H9 (cell line): ENCODE data around the gene SOCS1. TPM values are rescaled to one million over a fixed set of nuclear protein-coding genes. Genes with fewer than 3 reads are reported as not detected.

Experiments
- DNase-seq: peaks from one replicate; pipeline ENCODE4 v3.0.0-alpha.2; 2017
- H2AFZ ChIP-seq: one replicate; pipeline ENCODE4 v1.6.1; 2013; ENCODE audit warnings: mild to moderate bottlenecking, low read length, control low read depth, moderate library complexity
- H2AK5ac ChIP-seq: 2 replicates; pipeline ENCODE4 v1.6.1; 2013; ENCODE audit warnings: low read length, control low read depth, mixed read lengths; ENCODE audit not compliant: insufficient read length
- H2BK120ac ChIP-seq: one replicate; pipeline ENCODE4 v1.6.1; 2013; ENCODE audit warnings: low read depth, mild to moderate bottlenecking, low read length, control low read depth, inconsistent platforms; ENCODE audit not compliant: poor library complexity, severe bottlenecking
- H2BK12ac ChIP-seq: 2 replicates; pipeline ENCODE4 v1.6.1; 2013; ENCODE audit warnings: low read length, control low read depth, mixed read lengths, low read depth; ENCODE audit not compliant: insufficient read length
- H2BK15ac ChIP-seq: 2 replicates; pipeline ENCODE4 v1.6.1; 2013; ENCODE audit warnings: low read depth, low read length, control low read depth
- H2BK20ac ChIP-seq: one replicate; pipeline ENCODE4 v1.6.1; 2013; ENCODE audit warnings: low read depth, mild to moderate bottlenecking, low read length, control low read depth, inconsistent platforms; ENCODE audit not compliant: poor library complexity, severe bottlenecking
- H2BK5ac ChIP-seq: 2 replicates; pipeline ENCODE4 v1.6.1; 2013; ENCODE audit warnings: low read length, control low read depth, mixed read lengths; ENCODE audit not compliant: insufficient read length
- H3K14ac ChIP-seq: 2 replicates; pipeline ENCODE4 v1.6.1; 2013; ENCODE audit warnings: low read length, control low read depth; ENCODE audit not compliant: insufficient read depth
- H3K18ac ChIP-seq: 2 replicates; pipeline ENCODE4 v1.6.1; 2013; ENCODE audit warnings: low read depth, mild to moderate bottlenecking, mixed read lengths, low read length, control low read depth; ENCODE audit not compliant: insufficient read length
- H3K23ac ChIP-seq: 2 replicates; pipeline ENCODE4 v1.6.1; 2013; ENCODE audit warnings: low read length, control low read depth, mixed read lengths, low read depth; ENCODE audit not compliant: insufficient read length
- H3K23me2 ChIP-seq: 2 replicates; pipeline ENCODE4 v1.6.1; 2013; ENCODE audit warnings: low read depth, mild to moderate bottlenecking, mixed read lengths, low read length, control low read depth; ENCODE audit not compliant: insufficient read length, poor library complexity, severe bottlenecking
- H3K27ac ChIP-seq: 2 replicates; pipeline ENCODE4 v1.5.1; 2013; ENCODE audit warnings: low read length, control low read depth, mixed read lengths, low read depth; ENCODE audit not compliant: insufficient read length
- H3K27me3 ChIP-seq: 2 replicates; pipeline ENCODE4 v1.6.1; 2013; ENCODE audit warnings: low read length, control low read depth, inconsistent platforms; ENCODE audit not compliant: insufficient read depth
- H3K4ac ChIP-seq: 2 replicates; pipeline ENCODE4 v1.6.1; 2013; ENCODE audit warnings: low read depth, mild to moderate bottlenecking, control low read depth, inconsistent platforms, low read length, moderate library complexity
- H3K4me1 ChIP-seq: 2 replicates; pipeline ENCODE4 v1.6.1; 2013; ENCODE audit warnings: low read length, control low read depth, inconsistent platforms; ENCODE audit not compliant: insufficient read depth
- H3K4me2 ChIP-seq: 2 replicates; pipeline ENCODE4 v1.6.1; 2013; ENCODE audit warnings: low read length, control low read depth, mixed read lengths; ENCODE audit not compliant: insufficient read length, insufficient read depth
- H3K56ac ChIP-seq: 2 replicates; pipeline ENCODE4 v1.6.1; 2013; ENCODE audit warnings: low read depth, mild to moderate bottlenecking, mixed read lengths, low read length, control low read depth; ENCODE audit not compliant: insufficient read length
- H3K79me1 ChIP-seq: 2 replicates; pipeline ENCODE4 v1.6.1; 2013; ENCODE audit warnings: low read depth, mild to moderate bottlenecking, moderate library complexity, low read length, control low read depth, inconsistent platforms; ENCODE audit not compliant: insufficient read depth, poor library complexity, severe bottlenecking
- H3K79me2 ChIP-seq: 2 replicates; pipeline ENCODE4 v1.6.1; 2013; ENCODE audit warnings: low read length, control low read depth, inconsistent platforms; ENCODE audit not compliant: insufficient read depth
- H3K9ac ChIP-seq: 2 replicates; pipeline ENCODE4 v1.6.1; 2013; ENCODE audit warnings: low read length, control low read depth, mixed read lengths; ENCODE audit not compliant: insufficient read length; ENCODE audit errors: extremely low read depth
- H3K9me3 ChIP-seq: one replicate; pipeline ENCODE4 v1.6.1; 2013; ENCODE audit warnings: low read depth, low read length, inconsistent platforms; ENCODE audit not compliant: control insufficient read depth
- H3T11ph ChIP-seq: one replicate; pipeline ENCODE4 v1.6.1; 2013; ENCODE audit warnings: mild to moderate bottlenecking, low read length, control low read depth, inconsistent platforms
- H4K20me1 ChIP-seq: one replicate; pipeline ENCODE4 v1.6.1; 2013; ENCODE audit not compliant: control insufficient read depth, insufficient read length, insufficient read depth
- H4K5ac ChIP-seq: 2 replicates; pipeline ENCODE4 v1.6.1; 2013; ENCODE audit warnings: low read depth, mild to moderate bottlenecking, mixed read lengths, low read length, control low read depth; ENCODE audit not compliant: insufficient read length
- H4K8ac ChIP-seq: replicated peaks from 2 replicates; pipeline ENCODE4 v1.6.1; 2013; ENCODE audit warnings: low read length, control low read depth, mixed read lengths, low read depth; ENCODE audit not compliant: insufficient read length
- H4K91ac ChIP-seq: 2 replicates; pipeline ENCODE4 v1.6.1; 2013; ENCODE audit warnings: low read depth, mild to moderate bottlenecking, moderate library complexity, mixed read lengths, low read length, control low read depth; ENCODE audit not compliant: insufficient read length
- H3K27ac Mint-ChIP-seq, 3 experiments: 2 replicates in 2 of 3; 3 replicates in 1 of 3; pipeline ENCODE4 v1.8.0; 2020 to 2021; ENCODE audit warnings: mixed read lengths in 3 of 3, mild to moderate bottlenecking in 1 of 3, moderate library complexity in 1 of 3
- H3K27me3 Mint-ChIP-seq: 2 replicates; pipeline ENCODE4 v1.8.0; 2021; ENCODE audit warnings: low read depth, mild to moderate bottlenecking, moderate library complexity, mixed read lengths
- H3K36me3 Mint-ChIP-seq, 3 experiments: 2 replicates in 2 of 3; 3 replicates in 1 of 3; pipeline ENCODE4 v1.8.0; 2020 to 2021; ENCODE audit warnings: low read depth in 3 of 3, mixed read lengths in 3 of 3; ENCODE audit not compliant: insufficient read depth in 1 of 3
- H3K4me1 Mint-ChIP-seq, 2 experiments: 2 replicates each; pipeline ENCODE4 v1.8.0; 2020; ENCODE audit warnings: mixed read lengths in 2 of 2
- H3K4me3 Mint-ChIP-seq, 2 experiments: 2 replicates in 1 of 2; 3 replicates in 1 of 2; pipeline ENCODE4 v1.8.0; 2020 to 2021; ENCODE audit warnings: mild to moderate bottlenecking in 2 of 2, mixed read lengths in 2 of 2, moderate library complexity in 1 of 2
- H3K9me3 Mint-ChIP-seq, 2 experiments: 2 replicates in 1 of 2; 3 replicates in 1 of 2; pipeline ENCODE4 v1.8.0; 2020; ENCODE audit warnings: mild to moderate bottlenecking in 2 of 2, mixed read lengths in 2 of 2, moderate library complexity in 1 of 2
- WGBS: extraction: QIAGEN DNeasy Blood & Tissue Kit; methylation state at CpG from one replicate; pipeline ENCODE4 v1.1.7; 2013; ENCODE audit warnings: missing lambda C conversion rate, low lambda C conversion rate, mixed read lengths; ENCODE audit not compliant: insufficient read length; ENCODE audit errors: extremely low coverage; 5-methylcytosine and 5-hydroxymethylcytosine counted together
- total RNA-seq: library from RNA; stranded (reverse); gene quantifications from 2 replicates; pipeline ENCODE4 v1.2.1, GENCODE V29; 2021
- TF ChIP-seq, protein P1 (sequence below): fragments of 200-600 bp; sonication (generic); conservative IDR thresholded peaks from 3 replicates; pipeline ENCODE4 v1.8.0; 2021; ENCODE audit warnings: antibody characterized with exemption, mild to moderate bottlenecking

The SOCS1 gene
- total RNA-seq, 1 experiment from 2014 or later = 11.0 TPM

DNA sequence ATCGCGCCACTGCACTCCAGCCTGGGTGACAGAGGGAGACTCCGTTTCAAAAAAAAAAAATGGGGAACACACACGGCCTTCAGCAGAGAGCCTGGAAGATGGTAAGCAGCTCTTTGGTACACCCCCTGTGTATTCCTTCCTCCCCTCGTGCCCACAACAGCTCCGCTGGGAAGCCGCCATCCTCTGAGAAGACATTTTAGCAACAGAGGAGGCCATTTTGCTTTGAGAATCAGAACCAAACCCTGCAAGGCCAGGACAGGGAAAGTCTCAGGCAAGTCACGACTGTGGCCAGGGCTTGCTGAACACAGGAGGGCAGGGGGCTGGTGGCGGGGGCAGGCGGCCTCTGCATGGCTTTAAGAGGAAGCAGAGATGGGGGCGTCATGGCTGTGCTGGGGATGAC, 45.7 kb downstream of the SOCS1 start:
- H3K4ac ChIP-seq = no peak overlapping the region
- no peak overlapping the region for H3K9ac ChIP-seq
- H3K9me3 ChIP-seq = no peaks in the 10 kb centered on the region

More for the DNA sequence above, 45.7 kb downstream of the SOCS1 start:
- TF ChIP-seq, protein P1, sequence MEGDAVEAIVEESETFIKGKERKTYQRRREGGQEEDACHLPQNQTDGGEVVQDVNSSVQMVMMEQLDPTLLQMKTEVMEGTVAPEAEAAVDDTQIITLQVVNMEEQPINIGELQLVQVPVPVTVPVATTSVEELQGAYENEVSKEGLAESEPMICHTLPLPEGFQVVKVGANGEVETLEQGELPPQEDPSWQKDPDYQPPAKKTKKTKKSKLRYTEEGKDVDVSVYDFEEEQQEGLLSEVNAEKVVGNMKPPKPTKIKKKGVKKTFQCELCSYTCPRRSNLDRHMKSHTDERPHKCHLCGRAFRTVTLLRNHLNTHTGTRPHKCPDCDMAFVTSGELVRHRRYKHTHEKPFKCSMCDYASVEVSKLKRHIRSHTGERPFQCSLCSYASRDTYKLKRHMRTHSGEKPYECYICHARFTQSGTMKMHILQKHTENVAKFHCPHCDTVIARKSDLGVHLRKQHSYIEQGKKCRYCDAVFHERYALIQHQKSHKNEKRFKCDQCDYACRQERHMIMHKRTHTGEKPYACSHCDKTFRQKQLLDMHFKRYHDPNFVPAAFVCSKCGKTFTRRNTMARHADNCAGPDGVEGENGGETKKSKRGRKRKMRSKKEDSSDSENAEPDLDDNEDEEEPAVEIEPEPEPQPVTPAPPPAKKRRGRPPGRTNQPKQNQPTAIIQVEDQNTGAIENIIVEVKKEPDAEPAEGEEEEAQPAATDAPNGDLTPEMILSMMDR = no peak
- H3K27me3 Mint-ChIP-seq = no peaks in the 10 kb centered on the region; the same call in none of the 2 replicates
- Histone ChIP-seq H2AFZ (no peak overlapping the region), H3K79me1 (no peaks in the 10 kb centered on the region), H3K4me1 (no peaks in the 10 kb centered on the region), H3K27ac (no peak overlapping the region), H2BK12ac (no peak overlapping the region), H2BK5ac (no peak overlapping the region), H3K79me2 (no peaks in the 10 kb centered on the region), H2BK20ac (no peak overlapping the region), H3K27me3 (no peaks in the 10 kb centered on the region), H4K5ac (no peak overlapping the region), H3K18ac (no peak overlapping the region), H2BK120ac (no peak overlapping the region), H4K8ac (no peak overlapping the region), H4K20me1 (no peaks in the 10 kb centered on the region), H3K23me2 (no peaks in the 10 kb centered on the region), H3K56ac (no peak overlapping the region), H4K91ac (no peak overlapping the region), H3K23ac (no peak overlapping the region), H2BK15ac (no peak overlapping the region), H3T11ph (no peak overlapping the region), H2AK5ac (no peak overlapping the region), H3K4me2 (no peak overlapping the region), H3K14ac (no peak overlapping the region)
- no peaks in the 10 kb centered on the region; a peak in 1 of 5 replicates for H3K9me3 Mint-ChIP-seq
- no peak for DNase-seq
- no CpG with 5 or more reads among the region's 11 CpGs for WGBS
- H3K27ac Mint-ChIP-seq = no peak overlapping the region
- no peaks in the 10 kb centered on the region for H3K36me3 Mint-ChIP-seq
- no peaks in the 10 kb centered on the region for H3K4me1 Mint-ChIP-seq
- no peak overlapping the region for H3K4me3 Mint-ChIP-seq
